Neural crest cell (in vitro differentiated cells): ENCODE results near the gene NR3C1. TPM values are rescaled to one million over a fixed set of nuclear protein-coding genes. Genes with fewer than 3 reads are reported as not detected.

Source experiments
- DNase-seq: peaks from one replicate; pipeline ENCODE4 v3.0.0; 2021; ENCODE audit warnings: low read depth, mixed read lengths, low spot score
- H3K27ac Mint-ChIP-seq: one replicate; pipeline ENCODE4 v1.8.0; 2021; ENCODE audit warnings: mild to moderate bottlenecking, mixed read lengths; ENCODE audit not compliant: unreplicated experiment
- H3K27me3 Mint-ChIP-seq: 2 replicates; pipeline ENCODE4 v1.8.0; 2021; ENCODE audit warnings: low read depth, mild to moderate bottlenecking, mixed read lengths
- H3K36me3 Mint-ChIP-seq: 2 replicates; pipeline ENCODE4 v1.8.0; 2021; ENCODE audit warnings: low read depth, mild to moderate bottlenecking, mixed read lengths
- H3K4me1 Mint-ChIP-seq: 2 replicates; pipeline ENCODE4 v1.8.0; 2021; ENCODE audit warnings: mixed read lengths
- H3K4me3 Mint-ChIP-seq: one replicate; pipeline ENCODE4 v1.8.0; 2021; ENCODE audit warnings: mild to moderate bottlenecking, mixed read lengths
- H3K9me3 Mint-ChIP-seq: 2 replicates; pipeline ENCODE4 v1.8.0; 2021; ENCODE audit warnings: mixed read lengths
- total RNA-seq: library from RNA; stranded (reverse); gene quantifications from 2 replicates; pipeline ENCODE4 v1.2.1, GENCODE V29; 2021
- TF ChIP-seq, protein P1 (sequence below): fragments of 200-600 bp; sonication (generic); conservative IDR thresholded peaks from 2 replicates; pipeline ENCODE4 v1.5.0; 2021; ENCODE audit warnings: antibody characterized with exemption, mild to moderate bottlenecking

The NR3C1 gene
- total RNA-seq, 1 donor from 2014 or later = 1.8 TPM

DNA sequence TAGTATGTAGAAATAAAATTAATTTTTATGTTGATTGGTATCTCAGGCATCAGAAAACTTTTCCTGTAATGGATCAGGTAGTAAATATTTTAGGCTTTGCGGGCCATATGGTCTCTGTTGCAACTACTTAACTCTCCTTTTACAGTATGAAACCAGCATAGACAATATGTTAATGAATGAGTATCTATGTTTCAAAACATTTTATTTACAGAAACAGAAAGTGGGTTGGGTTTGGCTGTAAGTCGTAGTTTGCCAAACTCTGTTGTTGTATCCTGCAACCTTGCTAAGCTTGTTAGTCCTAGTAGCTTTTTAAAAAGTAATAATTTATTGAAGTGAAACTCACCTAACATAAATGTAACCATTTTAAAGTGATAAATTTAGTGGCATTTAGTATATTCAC, 132.1 kb downstream of the NR3C1 start:
- TF ChIP-seq, protein P1, sequence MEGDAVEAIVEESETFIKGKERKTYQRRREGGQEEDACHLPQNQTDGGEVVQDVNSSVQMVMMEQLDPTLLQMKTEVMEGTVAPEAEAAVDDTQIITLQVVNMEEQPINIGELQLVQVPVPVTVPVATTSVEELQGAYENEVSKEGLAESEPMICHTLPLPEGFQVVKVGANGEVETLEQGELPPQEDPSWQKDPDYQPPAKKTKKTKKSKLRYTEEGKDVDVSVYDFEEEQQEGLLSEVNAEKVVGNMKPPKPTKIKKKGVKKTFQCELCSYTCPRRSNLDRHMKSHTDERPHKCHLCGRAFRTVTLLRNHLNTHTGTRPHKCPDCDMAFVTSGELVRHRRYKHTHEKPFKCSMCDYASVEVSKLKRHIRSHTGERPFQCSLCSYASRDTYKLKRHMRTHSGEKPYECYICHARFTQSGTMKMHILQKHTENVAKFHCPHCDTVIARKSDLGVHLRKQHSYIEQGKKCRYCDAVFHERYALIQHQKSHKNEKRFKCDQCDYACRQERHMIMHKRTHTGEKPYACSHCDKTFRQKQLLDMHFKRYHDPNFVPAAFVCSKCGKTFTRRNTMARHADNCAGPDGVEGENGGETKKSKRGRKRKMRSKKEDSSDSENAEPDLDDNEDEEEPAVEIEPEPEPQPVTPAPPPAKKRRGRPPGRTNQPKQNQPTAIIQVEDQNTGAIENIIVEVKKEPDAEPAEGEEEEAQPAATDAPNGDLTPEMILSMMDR = no peak
- Mint-ChIP-seq H3K36me3 (peaks cover 9% of the 10 kb centered on the region), H3K27me3 (no peaks in the 10 kb centered on the region), H3K9me3 (peaks cover 9% of the 10 kb centered on the region), H3K4me1 (no peaks in the 10 kb centered on the region), H3K4me3 (no peak overlapping the region), H3K27ac (no peak overlapping the region)
- no peak for DNase-seq

- no peaks in the 10 kb centered on the region for H3K27me3 Mint-ChIP-seq
- peaks cover 9% of the 10 kb centered on the region for H3K36me3 Mint-ChIP-seq
- peaks cover 13% of the 10 kb centered on the region for H3K9me3 Mint-ChIP-seq
- no peak overlapping the region for H3K27ac Mint-ChIP-seq
- TF ChIP-seq, protein P1 = no peak
- H3K4me1 Mint-ChIP-seq = no peaks in the 10 kb centered on the region
- no peak for DNase-seq
- no peak overlapping the region for H3K4me3 Mint-ChIP-seq
These were observed 135.1 kb downstream of the NR3C1 start for GRCh38 chr5:143268388-143268787.

DNA sequence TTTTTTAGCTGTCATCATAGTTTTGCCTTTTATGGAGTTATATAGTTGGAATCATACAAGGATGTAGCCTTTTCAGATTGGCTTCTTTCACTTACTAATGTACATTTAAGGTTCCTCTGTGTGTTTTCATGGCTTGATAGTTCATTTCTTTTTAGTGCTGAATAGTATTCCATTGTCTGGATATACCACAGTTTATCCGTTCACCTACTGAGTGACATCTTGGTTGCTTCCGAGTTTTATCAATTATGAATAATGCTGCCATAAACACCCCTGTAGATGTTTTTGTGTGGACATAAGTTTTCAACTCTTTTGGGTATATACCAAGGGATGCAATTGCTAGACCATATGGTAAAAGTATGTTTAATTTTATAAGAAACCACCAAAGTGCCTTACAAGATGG, 136.3 kb downstream of the NR3C1 start:
- no peaks in the 10 kb centered on the region for H3K4me1 Mint-ChIP-seq
- H3K27me3 Mint-ChIP-seq = no peaks in the 10 kb centered on the region
- H3K27ac Mint-ChIP-seq = no peak overlapping the region
- TF ChIP-seq, protein P1 = no peak
- H3K36me3 Mint-ChIP-seq = peaks cover 9% of the 10 kb centered on the region
- H3K4me3 Mint-ChIP-seq = no peak overlapping the region
- DNase-seq = no peak
- H3K9me3 Mint-ChIP-seq = peaks cover 13% of the 10 kb centered on the region

DNA sequence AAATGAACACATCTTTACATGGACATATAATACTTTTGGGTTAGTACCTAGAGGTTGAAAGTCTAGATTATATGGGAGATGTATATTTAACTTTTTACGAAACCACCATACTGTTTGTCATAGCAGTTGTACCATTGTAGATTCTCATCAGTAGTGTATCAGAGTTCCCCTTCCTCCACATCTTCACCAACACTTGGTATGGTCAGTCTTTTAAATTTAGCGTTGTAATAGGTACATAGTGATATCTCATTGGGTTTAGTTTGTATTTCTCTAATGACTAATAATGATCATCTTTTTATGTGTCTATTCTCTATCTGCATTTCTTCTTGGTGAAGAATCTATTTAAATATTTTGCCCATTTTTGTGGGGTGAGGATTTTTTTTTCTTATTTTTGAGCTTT, 137.5 kb downstream of the NR3C1 start:
- no peak overlapping the region for H3K27ac Mint-ChIP-seq
- H3K4me3 Mint-ChIP-seq = no peak overlapping the region
- peaks cover 9% of the 10 kb centered on the region for H3K36me3 Mint-ChIP-seq
- TF ChIP-seq, protein P1 = no peak
- H3K4me1 Mint-ChIP-seq = no peaks in the 10 kb centered on the region
- no peak for DNase-seq
- H3K9me3 Mint-ChIP-seq = peaks cover 17% of the 10 kb centered on the region
- H3K27me3 Mint-ChIP-seq = no peaks in the 10 kb centered on the region

DNA sequence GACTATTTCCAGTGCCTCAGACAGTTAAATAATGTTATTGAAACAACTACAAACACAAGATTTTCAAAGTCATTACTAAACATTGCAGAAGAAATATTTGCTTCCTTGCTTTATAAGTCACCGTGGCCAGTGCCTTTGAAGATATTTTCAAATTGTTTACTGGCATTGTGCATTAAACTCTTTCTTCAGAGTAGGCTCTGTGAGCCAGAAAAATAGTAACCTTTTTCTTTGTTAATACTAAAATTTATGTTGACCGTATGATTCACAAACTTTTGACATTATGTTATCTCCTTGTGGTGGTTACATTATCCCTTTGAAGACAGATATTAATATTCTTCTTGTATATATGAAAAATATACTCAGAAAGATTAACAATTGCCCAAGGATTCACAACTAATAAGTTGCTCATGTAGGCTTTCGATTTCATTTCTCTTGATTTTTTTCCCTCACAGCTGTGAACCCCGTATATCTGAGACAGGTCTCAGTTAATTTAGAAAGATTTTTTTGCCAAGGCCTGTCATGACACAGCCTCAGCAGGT, 140.1 kb downstream of the NR3C1 start:
- no peak overlapping the region for H3K4me3 Mint-ChIP-seq
- H3K27ac Mint-ChIP-seq = no peak overlapping the region
- no peak for DNase-seq
- H3K9me3 Mint-ChIP-seq = peaks cover 14% of the 10 kb centered on the region
- peaks cover 3% of the 10 kb centered on the region for H3K36me3 Mint-ChIP-seq
- H3K4me1 Mint-ChIP-seq = no peaks in the 10 kb centered on the region
- H3K27me3 Mint-ChIP-seq = no peaks in the 10 kb centered on the region
- TF ChIP-seq, protein P1 = no peak
